Fibroblast of pulmonary artery (primary cell): ENCODE measurements around the gene SETD2.
"Not testable (repeated sequence)": the region's sequence is repeated elsewhere in the genome, so short reads cannot be mapped to it uniquely, and the experiment has no call there.

Experiments used
- DNase-seq: peaks from one replicate; pipeline ENCODE4 v3.0.0-alpha.2; 2010; ENCODE audit warnings: low read depth
- H3K4me3 ChIP-seq: replicated peaks from 2 replicates; pipeline ENCODE4 v1.5.1; 2011; ENCODE audit warnings: low read depth, mild to moderate bottlenecking, control low read depth, low read length, moderate library complexity
- TF ChIP-seq, protein P1 (sequence below): IDR thresholded peaks from 2 replicates; pipeline ENCODE4 v1.5.1; 2011; ENCODE audit warnings: mild to moderate bottlenecking, control low read depth, low read length, inconsistent platforms; ENCODE audit errors: missing control alignments

SETD2 gene

DNA sequence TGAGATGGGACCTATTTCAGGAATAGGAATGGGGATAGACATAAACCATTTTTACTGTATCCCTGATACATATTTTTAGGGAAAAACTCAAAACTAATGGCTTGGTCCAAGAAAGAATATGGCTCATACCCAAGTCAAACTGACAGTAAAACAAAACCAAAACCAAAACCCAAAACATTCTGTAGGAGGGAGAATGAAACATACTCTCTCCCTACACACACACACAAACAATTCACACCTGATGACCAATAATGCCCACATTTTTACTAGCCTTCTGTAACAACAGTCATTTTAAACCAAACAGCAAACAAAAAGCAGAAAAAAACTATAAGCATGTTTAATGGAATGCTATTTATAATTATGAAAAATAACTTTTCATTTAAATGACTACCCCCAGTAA lies 109.5 kb downstream of the SETD2 start:
- no peak for DNase-seq
- H3K4me3 ChIP-seq: no peak overlapping the region
- TF ChIP-seq, protein P1, sequence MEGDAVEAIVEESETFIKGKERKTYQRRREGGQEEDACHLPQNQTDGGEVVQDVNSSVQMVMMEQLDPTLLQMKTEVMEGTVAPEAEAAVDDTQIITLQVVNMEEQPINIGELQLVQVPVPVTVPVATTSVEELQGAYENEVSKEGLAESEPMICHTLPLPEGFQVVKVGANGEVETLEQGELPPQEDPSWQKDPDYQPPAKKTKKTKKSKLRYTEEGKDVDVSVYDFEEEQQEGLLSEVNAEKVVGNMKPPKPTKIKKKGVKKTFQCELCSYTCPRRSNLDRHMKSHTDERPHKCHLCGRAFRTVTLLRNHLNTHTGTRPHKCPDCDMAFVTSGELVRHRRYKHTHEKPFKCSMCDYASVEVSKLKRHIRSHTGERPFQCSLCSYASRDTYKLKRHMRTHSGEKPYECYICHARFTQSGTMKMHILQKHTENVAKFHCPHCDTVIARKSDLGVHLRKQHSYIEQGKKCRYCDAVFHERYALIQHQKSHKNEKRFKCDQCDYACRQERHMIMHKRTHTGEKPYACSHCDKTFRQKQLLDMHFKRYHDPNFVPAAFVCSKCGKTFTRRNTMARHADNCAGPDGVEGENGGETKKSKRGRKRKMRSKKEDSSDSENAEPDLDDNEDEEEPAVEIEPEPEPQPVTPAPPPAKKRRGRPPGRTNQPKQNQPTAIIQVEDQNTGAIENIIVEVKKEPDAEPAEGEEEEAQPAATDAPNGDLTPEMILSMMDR: no peak

DNA sequence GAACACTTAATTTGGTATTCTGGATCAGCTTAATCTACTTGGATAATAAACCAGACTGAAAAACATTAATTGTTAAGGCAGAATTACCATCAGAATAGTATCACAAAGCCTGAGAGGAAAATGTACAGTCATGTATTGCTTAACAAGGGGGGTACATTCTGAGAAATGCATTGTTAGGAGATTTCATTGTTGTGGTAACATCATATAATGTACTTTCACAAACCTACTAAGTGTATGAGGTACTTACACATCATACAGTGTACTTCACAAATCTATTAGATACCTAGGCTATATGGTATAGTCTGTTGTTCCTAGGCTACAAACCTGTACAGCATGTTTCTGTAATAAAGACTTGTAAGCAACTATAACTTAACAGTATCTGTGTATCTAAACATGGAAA lies 116.2 kb downstream of the SETD2 start:
- TF ChIP-seq, protein P1: no peak
- H3K4me3 ChIP-seq: no peak overlapping the region
- peak; percentile 59 for DNase-seq

DNA sequence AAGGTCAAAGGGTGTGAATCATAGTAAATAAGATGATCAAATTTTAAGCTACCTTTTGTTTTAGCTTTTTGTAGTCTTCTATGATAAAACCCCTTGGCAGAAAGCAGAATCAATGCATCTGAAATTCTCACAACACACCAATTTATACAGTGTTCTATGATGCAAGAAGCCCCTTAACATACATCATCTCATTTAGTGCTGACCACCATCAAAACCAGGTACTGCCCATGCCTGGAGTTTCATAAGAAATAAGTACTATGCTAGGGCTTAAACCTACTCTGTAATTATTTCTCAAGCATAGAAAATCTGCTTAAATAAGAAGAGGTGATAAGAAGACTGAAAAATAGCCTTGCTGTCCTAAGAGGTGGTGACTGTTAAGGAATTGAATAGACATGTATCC lies 116.8 kb downstream of the SETD2 start:
- DNase-seq: no peak
- TF ChIP-seq, protein P1: no peak
- H3K4me3 ChIP-seq: no peak overlapping the region

DNA sequence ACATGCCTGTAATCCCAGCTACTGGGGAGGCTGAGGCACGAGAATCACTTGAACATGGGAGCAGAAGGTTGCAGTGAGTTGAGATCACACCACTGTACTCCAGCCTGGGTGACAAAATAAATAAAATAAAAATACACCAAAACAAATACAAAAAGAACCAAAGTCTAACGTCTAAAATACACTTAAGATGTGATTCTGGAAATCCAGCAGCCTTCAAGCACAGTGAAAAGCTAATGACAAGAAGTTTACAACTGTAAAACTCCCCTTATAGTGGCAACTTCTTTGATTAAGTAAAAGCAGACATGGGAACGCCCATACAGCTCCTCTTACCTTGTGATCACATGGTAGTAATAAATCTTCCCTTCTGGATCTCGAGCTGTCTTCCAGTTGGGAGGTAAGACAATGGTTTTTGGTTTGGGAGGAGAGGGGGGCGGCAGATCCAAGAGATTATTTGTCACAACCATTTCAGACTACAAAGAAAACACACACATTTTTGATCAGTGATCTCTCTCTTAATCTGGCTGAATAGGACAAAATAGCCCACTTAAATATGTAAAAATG lies 121.6 kb downstream of the SETD2 start:
- H3K4me3 ChIP-seq: no peak overlapping the region
- TF ChIP-seq, protein P1: no peak
- DNase-seq: no peak

DNA sequence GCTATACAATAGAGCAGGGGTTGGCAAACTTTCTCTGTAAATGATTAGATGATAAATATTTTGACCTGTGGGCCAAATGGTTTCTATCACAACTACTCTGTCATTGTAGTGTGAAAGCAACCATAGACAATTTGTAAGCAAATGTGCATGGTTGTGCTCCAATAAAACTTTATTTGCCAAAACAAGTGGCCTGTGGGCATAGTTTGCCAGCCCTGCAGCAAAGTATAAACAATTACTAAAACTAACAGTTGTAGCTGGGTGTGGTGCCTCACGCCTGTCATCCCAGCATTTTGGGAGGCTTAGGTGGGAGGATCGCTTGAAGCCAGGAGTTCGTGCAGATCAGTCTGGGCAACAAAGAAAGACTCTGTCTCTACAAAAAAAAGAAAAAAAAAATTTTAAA lies 122.8 kb downstream of the SETD2 start:
- DNase-seq: no peak
- TF ChIP-seq, protein P1: no peak
- H3K4me3 ChIP-seq: no peak overlapping the region

DNA sequence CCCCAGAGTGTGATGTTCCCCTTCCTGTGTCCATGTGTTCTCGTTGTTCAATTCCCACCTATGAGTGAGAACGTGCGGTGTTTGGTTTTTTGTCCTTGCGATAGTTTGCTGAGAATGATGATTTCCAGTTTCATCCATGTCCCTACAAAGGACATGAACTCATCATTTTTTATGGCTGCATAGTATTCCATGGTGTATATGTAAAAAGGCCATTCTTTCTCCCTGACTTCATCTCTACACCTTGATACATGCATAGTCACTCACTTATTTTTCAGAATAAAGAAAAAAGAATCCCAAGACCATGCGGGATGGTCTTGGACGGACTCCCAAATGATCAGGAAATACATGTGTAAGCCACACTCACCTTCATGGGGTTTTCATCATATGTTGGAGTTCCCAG lies 126.6 kb downstream of the SETD2 start:
- not testable (repeated sequence) for DNase-seq, H3K4me3 ChIP-seq

DNA sequence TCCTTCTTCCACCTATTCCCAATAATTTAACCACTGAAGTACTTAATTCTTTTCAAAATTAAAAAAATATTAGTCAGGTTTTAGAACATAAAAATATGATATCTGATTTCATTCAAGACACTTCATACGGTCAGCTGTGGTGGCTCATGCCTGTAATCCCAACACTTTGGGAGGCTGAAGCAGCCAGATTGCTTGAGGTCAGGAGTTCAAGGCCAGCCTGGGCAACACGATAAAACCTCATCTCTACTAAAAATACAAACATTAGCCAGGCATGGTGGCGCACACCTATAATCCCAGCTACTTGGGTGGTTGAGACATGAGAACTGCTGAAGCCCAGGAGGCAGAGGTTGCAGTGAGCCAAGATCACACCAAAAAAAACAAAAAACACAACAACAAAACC lies 127.8 kb downstream of the SETD2 start:
- no peak for DNase-seq
- H3K4me3 ChIP-seq: no peak overlapping the region
- TF ChIP-seq, protein P1: no peak
